H4 (cell line): ENCODE measurements around the gene ODAD3. TPM values are rescaled to one million over a fixed set of nuclear protein-coding genes. Genes with fewer than 3 reads are reported as not detected.

Source experiments
- DNase-seq: peaks from one replicate; pipeline ENCODE4 v3.0.0-alpha.2; 2015; ENCODE audit warnings: low spot score
- total RNA-seq: library from RNA; depleted of rRNA; stranded (reverse); fragments of >200 nt; shearing (Covaris generic); gene quantifications from 2 replicates; pipeline ENCODE4 v1.2.3, GENCODE V29; 2014; rRNA removed

The ODAD3 gene
- total RNA-seq, 1 experiment from 2014 or later: 0.99 TPM

GRCh38 chr19:11375143-11375948, 59.6 kb downstream of the ODAD3 start:
- DNase-seq: no peak

GRCh38 chr19:11374433-11375142, 60.3 kb downstream of the ODAD3 start, which contains the start of gene SWSAP1:
Gene SWSAP1, plus strand, starts transcription at chr19:11374666. Its CDS starts 15 bp downstream, at chr19:11374681.
- peak; percentile 99 for DNase-seq

- no peak for DNase-seq
Measured at GRCh38 chr19:11373885-11374432, 61.0 kb downstream of the ODAD3 start.

GRCh38 chr19:11373166-11373884, 61.6 kb downstream of the ODAD3 start:
- no peak for DNase-seq

- no peak for DNase-seq
Measured at GRCh38 chr19:11370744-11371143, 64.2 kb downstream of the ODAD3 start.

Other genes starting within 250 kb of the ODAD3 start
- gene KANK2, start 237.6 kb downstream of the ODAD3 start, total RNA-seq: 63.8 and 79.8 TPM in 2 replicates
- not detected in 2 replicates for gene ANGPTL8, start 195.5 kb downstream of the ODAD3 start, total RNA-seq
- 3.3 and 3.9 TPM in 2 replicates for gene DOCK6, start 172.6 kb downstream of the ODAD3 start, total RNA-seq
- gene TSPAN16, start 139.0 kb downstream of the ODAD3 start, total RNA-seq: not detected in 2 replicates
- 0.37 TPM in 1 of 2 replicates, not detected in the other for gene RAB3D, start 95.5 kb downstream of the ODAD3 start, total RNA-seq
- 74.7 and 139 TPM in 2 replicates for gene TMEM205, start 88.9 kb downstream of the ODAD3 start, total RNA-seq
- 3.6 and 5.1 TPM in 2 replicates for gene CCDC159, start 88.6 kb downstream of the ODAD3 start, total RNA-seq
- 10.7 and 12.7 TPM in 2 replicates for gene PLPPR2, start 79.7 kb downstream of the ODAD3 start, total RNA-seq
- gene SWSAP1, start 60.5 kb downstream of the ODAD3 start, total RNA-seq: 0.45 and 1.0 TPM in 2 replicates
- 3.0 and 5.4 TPM in 2 replicates for gene EPOR, start 50.8 kb downstream of the ODAD3 start, total RNA-seq
- gene RGL3, start 15.8 kb downstream of the ODAD3 start, total RNA-seq: 0.14 TPM in 1 of 2 replicates, not detected in the other
- gene PRKCSH, start 514 bp upstream of the ODAD3 start, total RNA-seq: 40.7 and 54.9 TPM in 2 replicates
- not detected in 2 replicates for gene ELAVL3, start 45.9 kb upstream of the ODAD3 start, total RNA-seq
- gene ZNF653, start 70.7 kb upstream of the ODAD3 start, total RNA-seq: 4.6 and 9.8 TPM in 2 replicates
- gene ECSIT, start 94.0 kb upstream of the ODAD3 start, total RNA-seq: 43.0 and 47.5 TPM in 2 replicates
- 0.21 and 0.25 TPM in 2 replicates for gene CNN1, start 103.7 kb upstream of the ODAD3 start, total RNA-seq
- 72.7 and 85.3 TPM in 2 replicates for gene ELOF1, start 124.1 kb upstream of the ODAD3 start, total RNA-seq
- 8.2 and 10.4 TPM in 2 replicates for gene ACP5, start 142.5 kb upstream of the ODAD3 start, total RNA-seq
- gene ZNF627, start 162.4 kb upstream of the ODAD3 start, total RNA-seq: 13.0 and 18.8 TPM in 2 replicates